Measurements from ENCODE around the gene GTF2I.
"Not testable (repeated sequence)": the region's sequence is repeated elsewhere in the genome, so short reads cannot be mapped to it uniquely, and the experiment has no call there.

DNA sequence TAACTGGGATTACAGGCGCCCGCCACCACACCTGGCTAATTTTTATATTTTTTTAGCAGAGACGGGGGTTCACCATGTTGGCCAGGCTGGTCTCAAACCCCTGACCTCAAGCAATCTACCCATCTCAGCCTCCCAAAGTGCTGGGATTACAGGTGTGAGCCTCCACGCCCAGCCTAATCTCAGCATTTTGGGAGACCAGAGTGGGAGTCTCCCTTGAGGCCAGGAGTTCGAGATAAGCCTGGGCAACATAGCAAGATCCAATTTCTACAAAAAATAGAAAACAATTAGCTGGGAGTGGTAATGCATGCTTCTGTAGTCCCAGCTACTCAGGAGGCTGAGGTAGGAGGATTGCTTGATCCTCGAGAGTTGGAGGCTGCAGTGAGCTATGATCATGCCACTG is 46.9 kb downstream of the GTF2I start:
- TF ChIP-seq CTCF (conservative IDR thresholded peaks at IDR 0.05; ENCODE audit: low read length); EZH2phosphoT487 (IDR thresholded peaks at IDR 0.05; ENCODE audit: borderline replicate concordance): not testable (repeated sequence)
